HepG2 (cell line): ENCODE measurements around the gene PSMB3. TPM values are rescaled to one million over a fixed set of nuclear protein-coding genes. Genes with fewer than 3 reads are reported as not detected.

Source experiments
- HOXA7 ChIP-seq: sonication (generic); formaldehyde crosslinking; IDR thresholded peaks from 2 replicates; pipeline ENCODE4 v1.8.1; 2022; ENCODE audit warnings: mild to moderate bottlenecking, missing genetic modification reagents, moderate library complexity
- NONO ChIP-seq, 2 experiments: fragments of 450-650 bp in 1 of 2; sonication (generic) in 1 of 2; formaldehyde crosslinking in 1 of 2; IDR thresholded peaks in 1 of 2; conservative IDR thresholded peaks in 1 of 2; 2 replicates each; pipeline versions ENCODE4 v1.6.1 to v1.8.0; 2017 to 2022; ENCODE audit warnings: mild to moderate bottlenecking in 1 of 2, missing genetic modification reagents in 1 of 2, moderate library complexity in 1 of 2
- NR1H2 ChIP-seq: sonication (generic); formaldehyde crosslinking; IDR thresholded peaks from 2 replicates; pipeline ENCODE4 v1.8.1; 2022; ENCODE audit warnings: low read depth, missing genetic modification reagents, borderline replicate concordance
- NR2F2 ChIP-seq: IDR thresholded peaks from 2 replicates; pipeline ENCODE4 v1.6.1; 2012; ENCODE audit warnings: low read depth, inconsistent platforms, borderline replicate concordance
- SKIL ChIP-seq: sonication (generic); formaldehyde crosslinking; IDR thresholded peaks from 2 replicates; pipeline ENCODE4 v1.8.0; 2022; ENCODE audit warnings: missing genetic modification reagents, mild to moderate bottlenecking, moderate library complexity, borderline replicate concordance
- SYNCRIP ChIP-seq: fragments of 200-400 bp; formaldehyde crosslinking; IDR thresholded peaks from 2 replicates; pipeline ENCODE4 v1.6.1; 2018; ENCODE audit warnings: mild to moderate bottlenecking, low read depth, low read length; ENCODE audit not compliant: insufficient read depth
- TBL1XR1 ChIP-seq: fragments of 150-350 bp; IDR thresholded peaks from 2 replicates; pipeline ENCODE4 v1.6.1; 2014; ENCODE audit warnings: borderline replicate concordance, low read length; ENCODE audit not compliant: partially characterized antibody
- THYN1 ChIP-seq: sonication (generic); formaldehyde crosslinking; IDR thresholded peaks from 2 replicates; pipeline ENCODE4 v1.8.1; 2023; ENCODE audit warnings: low read depth, mild to moderate bottlenecking, moderate library complexity, missing genetic modification reagents, borderline replicate concordance
- ZNF232 ChIP-seq: sonication (generic); formaldehyde crosslinking; IDR thresholded peaks from 2 replicates; pipeline ENCODE4 v1.4.0; 2020; ENCODE audit warnings: missing genetic modification reagents, borderline replicate concordance
- ZNF263 ChIP-seq: sonication (generic); formaldehyde crosslinking; IDR thresholded peaks from 2 replicates; pipeline ENCODE4 v1.4.0; 2020; ENCODE audit warnings: missing genetic modification reagents
- ZNF792 ChIP-seq: IDR thresholded peaks from 2 replicates; pipeline ENCODE4 v1.6.1; 2016
- polyA plus RNA-seq, 8 experiments: library from polyadenylated mRNA; depleted of rRNA in 3 of 8; stranded (reverse) in 7 of 8; unstranded in 1 of 8; fragments of >200 nt; fragmentation: Illumina TruSeq in 4 of 8; extraction: Trizol in 4 of 8; gene quantifications; 2 replicates each; pipeline versions ENCODE4 v1.2.1 to v1.2.3, GENCODE V29; 2011 to 2016; ENCODE audit warnings: low read depth in 4 of 8, missing spikeins in 1 of 8, mixed read lengths in 1 of 8; ENCODE audit not compliant: insufficient read depth in 1 of 8
- total RNA-seq, 5 experiments: library from RNA; depleted of rRNA; stranded (reverse); fragments of >200 nt; fragmentation: Illumina TruSeq; extraction: Trizol; gene quantifications; 2 replicates each; pipeline ENCODE4 v1.2.3, GENCODE V29; 2016; ENCODE audit warnings: low read depth in 1 of 5
- TF ChIP-seq, protein P1 (sequence below), 2 experiments: sonication (generic) in 1 of 2; formaldehyde crosslinking in 1 of 2; IDR thresholded peaks; 2 replicates each; pipeline versions ENCODE4 v1.6.1 to v1.9.0; 2014 to 2022; ENCODE audit warnings: antibody characterized with exemption in 1 of 2, borderline replicate concordance in 1 of 2, inconsistent platforms in 1 of 2, low read depth in 1 of 2, missing genetic modification reagents in 1 of 2
- TF ChIP-seq, protein P2 (sequence below): sonication (generic); formaldehyde crosslinking; IDR thresholded peaks from 2 replicates; pipeline ENCODE4 v1.4.0; 2020; ENCODE audit warnings: low read depth, missing genetic modification reagents

The PSMB3 gene
- total and polyA plus RNA-seq, 2 of the 13 experiments (the other 11 are each of a cell fraction or from before 2014, with no cell fraction given) = 366 to 517 TPM

DNA sequence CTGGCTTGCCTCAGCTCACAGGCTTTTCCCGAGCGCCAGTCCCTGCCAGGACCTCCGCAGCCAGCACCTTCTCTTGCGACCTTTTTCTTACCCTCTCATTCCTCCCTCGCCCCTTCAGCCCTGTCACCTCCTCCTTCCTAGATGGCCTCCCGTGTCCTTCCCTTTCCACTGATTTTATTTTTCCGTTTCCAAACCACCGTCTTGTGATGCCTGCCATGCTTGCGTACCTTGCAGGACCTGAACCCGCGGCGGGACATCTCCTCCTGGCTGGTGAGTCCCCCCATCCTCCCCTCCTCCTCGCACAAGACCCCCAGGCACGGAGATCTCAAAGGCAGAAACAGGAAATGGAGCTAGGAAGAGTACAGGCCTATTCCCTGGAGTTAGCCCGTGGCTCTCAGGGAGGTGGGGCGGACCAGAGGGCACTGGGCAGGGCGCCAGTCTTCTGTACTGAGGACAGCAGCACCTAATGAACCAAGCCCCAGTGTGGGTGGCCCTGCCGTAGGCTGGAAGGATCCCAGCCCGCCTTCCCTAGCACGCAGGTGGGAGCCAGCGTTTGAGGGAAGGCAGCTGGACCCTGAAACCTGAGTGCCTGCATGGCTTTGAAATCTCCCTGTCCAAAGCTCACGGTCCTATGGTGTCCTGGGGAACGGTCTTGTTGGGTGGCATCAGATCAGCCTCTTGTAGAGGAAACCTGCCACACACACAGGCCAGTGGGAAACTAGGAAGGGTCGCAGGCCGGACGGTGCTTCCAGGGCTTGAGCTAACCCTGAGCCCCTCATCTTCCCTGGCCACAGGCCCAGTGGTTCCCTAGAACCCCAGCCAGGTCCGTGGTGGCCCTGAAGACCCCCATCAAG, 21.8 kb upstream of the PSMB3 start (continued):
- TF ChIP-seq ZNF792 (no peak; the same call in 1 of the 2 replicates), NONO (IDR thresholded peaks at IDR 0.05) (no peak), NONO (CRISPR knock-in tag; conservative IDR thresholded peaks at IDR 0.05) (peak; percentile 83; the same call in 1 of the 2 replicates), NR1H2 (CRISPR knock-in tag) (no peak), ZNF263 (CRISPR knock-in tag) (no peak; the same call in 1 of the 2 replicates), SKIL (CRISPR knock-in tag) (no peak), ZNF232 (CRISPR knock-in tag) (peak; percentile 78; the same call in 1 of the 2 replicates), TBL1XR1 (no peak), SYNCRIP (no peak), HOXA7 (CRISPR knock-in tag) (no peak; the same call in 1 of the 2 replicates), THYN1 (CRISPR knock-in tag) (no peak), NR2F2 (peak; percentile 20; the same call in 1 of the 2 replicates)
- TF ChIP-seq, protein P1, sequence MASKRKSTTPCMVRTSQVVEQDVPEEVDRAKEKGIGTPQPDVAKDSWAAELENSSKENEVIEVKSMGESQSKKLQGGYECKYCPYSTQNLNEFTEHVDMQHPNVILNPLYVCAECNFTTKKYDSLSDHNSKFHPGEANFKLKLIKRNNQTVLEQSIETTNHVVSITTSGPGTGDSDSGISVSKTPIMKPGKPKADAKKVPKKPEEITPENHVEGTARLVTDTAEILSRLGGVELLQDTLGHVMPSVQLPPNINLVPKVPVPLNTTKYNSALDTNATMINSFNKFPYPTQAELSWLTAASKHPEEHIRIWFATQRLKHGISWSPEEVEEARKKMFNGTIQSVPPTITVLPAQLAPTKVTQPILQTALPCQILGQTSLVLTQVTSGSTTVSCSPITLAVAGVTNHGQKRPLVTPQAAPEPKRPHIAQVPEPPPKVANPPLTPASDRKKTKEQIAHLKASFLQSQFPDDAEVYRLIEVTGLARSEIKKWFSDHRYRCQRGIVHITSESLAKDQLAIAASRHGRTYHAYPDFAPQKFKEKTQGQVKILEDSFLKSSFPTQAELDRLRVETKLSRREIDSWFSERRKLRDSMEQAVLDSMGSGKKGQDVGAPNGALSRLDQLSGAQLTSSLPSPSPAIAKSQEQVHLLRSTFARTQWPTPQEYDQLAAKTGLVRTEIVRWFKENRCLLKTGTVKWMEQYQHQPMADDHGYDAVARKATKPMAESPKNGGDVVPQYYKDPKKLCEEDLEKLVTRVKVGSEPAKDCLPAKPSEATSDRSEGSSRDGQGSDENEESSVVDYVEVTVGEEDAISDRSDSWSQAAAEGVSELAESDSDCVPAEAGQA (IDR thresholded peaks at IDR 0.05; ENCODE audit: low read depth) = no peak
- TF ChIP-seq, protein P1 (CRISPR knock-in tag; IDR thresholded peaks at IDR 0.05; ENCODE audit: borderline replicate concordance) = no peak
- TF ChIP-seq, protein P2, sequence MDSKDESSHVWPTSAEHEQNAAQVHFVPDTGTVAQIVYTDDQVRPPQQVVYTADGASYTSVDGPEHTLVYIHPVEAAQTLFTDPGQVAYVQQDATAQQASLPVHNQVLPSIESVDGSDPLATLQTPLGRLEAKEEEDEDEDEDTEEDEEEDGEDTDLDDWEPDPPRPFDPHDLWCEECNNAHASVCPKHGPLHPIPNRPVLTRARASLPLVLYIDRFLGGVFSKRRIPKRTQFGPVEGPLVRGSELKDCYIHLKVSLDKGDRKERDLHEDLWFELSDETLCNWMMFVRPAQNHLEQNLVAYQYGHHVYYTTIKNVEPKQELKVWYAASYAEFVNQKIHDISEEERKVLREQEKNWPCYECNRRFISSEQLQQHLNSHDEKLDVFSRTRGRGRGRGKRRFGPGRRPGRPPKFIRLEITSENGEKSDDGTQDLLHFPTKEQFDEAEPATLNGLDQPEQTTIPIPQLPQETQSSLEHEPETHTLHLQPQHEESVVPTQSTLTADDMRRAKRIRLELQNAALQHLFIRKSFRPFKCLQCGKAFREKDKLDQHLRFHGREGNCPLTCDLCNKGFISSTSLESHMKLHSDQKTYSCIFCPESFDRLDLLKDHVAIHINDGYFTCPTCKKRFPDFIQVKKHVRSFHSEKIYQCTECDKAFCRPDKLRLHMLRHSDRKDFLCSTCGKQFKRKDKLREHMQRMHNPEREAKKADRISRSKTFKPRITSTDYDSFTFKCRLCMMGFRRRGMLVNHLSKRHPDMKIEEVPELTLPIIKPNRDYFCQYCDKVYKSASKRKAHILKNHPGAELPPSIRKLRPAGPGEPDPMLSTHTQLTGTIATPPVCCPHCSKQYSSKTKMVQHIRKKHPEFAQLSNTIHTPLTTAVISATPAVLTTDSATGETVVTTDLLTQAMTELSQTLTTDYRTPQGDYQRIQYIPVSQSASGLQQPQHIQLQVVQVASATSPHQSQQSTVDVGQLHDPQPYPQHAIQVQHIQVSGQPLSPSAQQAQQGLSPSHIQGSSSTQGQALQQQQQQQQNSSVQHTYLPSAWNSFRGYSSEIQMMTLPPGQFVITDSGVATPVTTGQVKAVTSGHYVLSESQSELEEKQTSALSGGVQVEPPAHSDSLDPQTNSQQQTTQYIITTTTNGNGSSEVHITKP (CRISPR knock-in tag) = peak; percentile 71
